Fibroblast of villous mesenchyme (primary cell): Measurements from ENCODE around the gene CD300A. TPM values are rescaled to one million over a fixed set of nuclear protein-coding genes. Genes with fewer than 3 reads are reported as not detected.

Experiments
- DNase-seq: peaks from one replicate; pipeline ENCODE4 v3.0.0-alpha.2; 2010; ENCODE audit warnings: low read depth
- H3K4me3 ChIP-seq: 2 replicates; pipeline ENCODE4 v1.5.1; 2011; ENCODE audit warnings: low read depth, mild to moderate bottlenecking, low read length
- total RNA-seq: library from RNA; depleted of rRNA; stranded (reverse); fragments of >200 nt; gene quantifications from 2 replicates; pipeline ENCODE4 v1.2.3, GENCODE V29; 2012
- TF ChIP-seq, protein P1 (sequence below): IDR thresholded peaks from 2 replicates; pipeline ENCODE4 v1.5.1; 2012; ENCODE audit warnings: low read depth, mild to moderate bottlenecking, low read length; ENCODE audit not compliant: insufficient read depth

CD300A gene
- total RNA-seq, 1 donor = not detected

DNA sequence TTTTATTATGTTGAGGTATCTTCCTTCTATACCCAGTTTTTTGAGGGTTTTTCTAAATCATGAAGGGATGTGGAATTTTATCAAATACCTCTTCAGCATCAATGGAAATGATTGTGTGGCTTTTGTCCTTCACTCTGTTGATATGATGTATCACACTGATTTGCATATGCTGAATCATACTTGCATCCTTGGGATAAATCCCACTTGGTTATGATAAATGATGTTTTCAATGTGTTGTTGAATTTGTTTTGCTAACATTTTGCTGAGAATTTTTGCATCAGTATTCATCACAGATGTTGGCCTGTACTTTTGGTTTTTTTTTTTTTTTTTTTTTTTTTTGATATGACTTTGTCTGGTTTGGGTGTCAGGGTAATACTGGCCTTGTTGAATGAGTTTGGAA lies 41.7 kb downstream of the CD300A start:
- no peak for DNase-seq
- TF ChIP-seq, protein P1, sequence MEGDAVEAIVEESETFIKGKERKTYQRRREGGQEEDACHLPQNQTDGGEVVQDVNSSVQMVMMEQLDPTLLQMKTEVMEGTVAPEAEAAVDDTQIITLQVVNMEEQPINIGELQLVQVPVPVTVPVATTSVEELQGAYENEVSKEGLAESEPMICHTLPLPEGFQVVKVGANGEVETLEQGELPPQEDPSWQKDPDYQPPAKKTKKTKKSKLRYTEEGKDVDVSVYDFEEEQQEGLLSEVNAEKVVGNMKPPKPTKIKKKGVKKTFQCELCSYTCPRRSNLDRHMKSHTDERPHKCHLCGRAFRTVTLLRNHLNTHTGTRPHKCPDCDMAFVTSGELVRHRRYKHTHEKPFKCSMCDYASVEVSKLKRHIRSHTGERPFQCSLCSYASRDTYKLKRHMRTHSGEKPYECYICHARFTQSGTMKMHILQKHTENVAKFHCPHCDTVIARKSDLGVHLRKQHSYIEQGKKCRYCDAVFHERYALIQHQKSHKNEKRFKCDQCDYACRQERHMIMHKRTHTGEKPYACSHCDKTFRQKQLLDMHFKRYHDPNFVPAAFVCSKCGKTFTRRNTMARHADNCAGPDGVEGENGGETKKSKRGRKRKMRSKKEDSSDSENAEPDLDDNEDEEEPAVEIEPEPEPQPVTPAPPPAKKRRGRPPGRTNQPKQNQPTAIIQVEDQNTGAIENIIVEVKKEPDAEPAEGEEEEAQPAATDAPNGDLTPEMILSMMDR = no peak
- no peak overlapping the region for H3K4me3 ChIP-seq

DNA sequence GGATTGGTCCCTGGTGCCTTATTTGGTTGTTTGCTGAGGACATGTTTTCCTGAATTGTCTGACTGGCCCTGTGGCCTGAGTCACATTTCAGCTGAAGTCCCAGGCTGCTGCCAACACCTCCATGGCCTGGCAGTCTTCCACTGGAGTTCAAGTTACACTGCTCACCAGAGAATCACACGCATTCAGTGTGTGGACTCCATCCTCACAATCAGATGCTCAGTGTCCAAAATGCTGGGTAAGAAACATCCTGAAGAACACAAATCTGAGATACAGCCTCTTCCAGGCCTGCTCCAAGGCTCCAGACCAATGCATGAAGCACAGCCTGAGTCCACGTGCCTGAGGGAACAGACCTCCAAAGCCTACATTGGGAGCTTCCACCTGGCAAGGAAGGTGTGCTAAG lies 45.6 kb downstream of the CD300A start:
- H3K4me3 ChIP-seq = no peak overlapping the region
- no peak for DNase-seq
- TF ChIP-seq, protein P1 = no peak

DNA sequence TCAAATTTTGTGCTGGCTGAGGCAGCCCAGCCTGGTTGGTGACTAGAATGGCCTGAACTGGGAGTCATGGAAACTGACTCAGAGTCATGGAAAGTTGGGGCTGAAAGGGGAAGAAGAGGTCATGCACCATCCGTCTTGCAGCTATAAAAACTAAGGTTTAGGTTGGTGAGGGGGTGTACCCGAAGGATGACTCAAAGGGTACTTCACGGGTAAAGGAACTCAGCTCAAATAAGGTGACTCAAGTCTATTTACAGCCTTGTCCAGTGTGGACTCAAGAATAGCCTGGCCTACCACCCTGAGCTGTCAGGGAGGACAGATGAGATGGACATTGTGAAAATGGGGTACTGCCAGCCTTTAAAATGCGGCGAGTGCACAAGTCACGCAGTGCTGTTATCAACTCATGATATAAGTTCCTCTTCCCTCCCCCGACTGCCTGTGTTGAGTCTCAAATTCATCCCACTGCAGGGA lies 46.2 kb downstream of the CD300A start:
- DNase-seq = no peak
- H3K4me3 ChIP-seq = no peak overlapping the region
- TF ChIP-seq, protein P1 = no peak

DNA sequence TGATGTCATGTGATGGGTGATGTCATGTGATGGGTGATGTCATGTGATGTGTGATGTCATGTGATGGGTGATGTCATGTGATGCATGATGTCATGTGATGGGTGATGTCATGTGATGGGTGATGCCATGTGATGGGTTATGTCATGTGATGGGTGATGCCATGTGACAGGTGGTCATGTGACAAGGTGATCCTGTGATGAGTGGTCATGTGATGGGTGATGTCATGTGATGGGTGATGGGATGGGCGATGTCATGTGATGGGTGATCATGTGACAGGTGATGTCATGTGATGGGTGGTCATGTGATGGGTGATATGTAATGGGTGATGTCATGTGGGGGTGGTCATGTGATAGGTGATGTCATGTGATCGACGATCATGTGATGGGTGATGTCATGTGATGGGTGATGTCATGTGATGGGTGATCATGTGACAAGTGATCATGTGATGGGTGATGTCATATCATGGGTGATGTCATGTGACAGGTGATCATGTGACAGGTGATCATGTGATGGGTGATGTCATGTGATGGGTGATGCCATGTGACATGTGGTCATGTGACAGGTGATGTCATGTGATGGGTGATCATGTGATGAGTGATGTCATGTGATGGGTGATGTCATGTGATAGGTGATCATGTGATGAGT lies 47.7 kb downstream of the CD300A start:
- H3K4me3 ChIP-seq = no peak overlapping the region
- TF ChIP-seq, protein P1 = no peak
- DNase-seq = peak; percentile 69

DNA sequence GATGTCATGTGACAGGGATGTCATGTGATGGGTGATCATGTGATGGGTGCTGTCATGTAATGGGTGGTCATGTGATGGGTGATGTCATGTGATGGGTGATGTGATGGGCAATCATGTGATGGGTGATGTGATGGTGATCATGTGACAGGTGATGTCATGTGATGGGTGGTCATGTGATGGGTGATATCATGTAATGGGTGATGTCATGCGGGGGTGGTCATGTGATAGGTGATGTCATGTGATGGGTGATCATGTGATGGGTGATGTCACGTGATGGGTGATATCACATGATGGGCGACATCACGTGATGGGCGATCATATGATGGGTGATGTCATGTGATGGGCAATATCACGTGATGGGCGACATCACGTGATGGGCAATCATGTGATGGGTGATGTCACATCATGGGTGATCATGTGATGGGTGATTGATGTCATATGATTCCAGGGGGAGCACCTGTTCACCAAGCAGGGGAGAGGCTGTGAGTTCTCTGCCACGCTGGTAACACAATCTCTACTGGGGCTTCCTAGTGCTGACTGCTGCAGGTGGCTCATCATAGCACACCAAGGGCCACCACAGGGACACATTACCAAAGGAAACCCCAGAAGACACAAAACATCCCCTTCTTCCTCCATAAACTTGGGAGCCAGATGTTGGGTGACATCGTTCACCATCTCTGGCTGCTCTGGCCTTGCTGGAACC lies 48.3 kb downstream of the CD300A start:
- no peak for DNase-seq
- TF ChIP-seq, protein P1 = no peak
- H3K4me3 ChIP-seq = no peak overlapping the region

DNA sequence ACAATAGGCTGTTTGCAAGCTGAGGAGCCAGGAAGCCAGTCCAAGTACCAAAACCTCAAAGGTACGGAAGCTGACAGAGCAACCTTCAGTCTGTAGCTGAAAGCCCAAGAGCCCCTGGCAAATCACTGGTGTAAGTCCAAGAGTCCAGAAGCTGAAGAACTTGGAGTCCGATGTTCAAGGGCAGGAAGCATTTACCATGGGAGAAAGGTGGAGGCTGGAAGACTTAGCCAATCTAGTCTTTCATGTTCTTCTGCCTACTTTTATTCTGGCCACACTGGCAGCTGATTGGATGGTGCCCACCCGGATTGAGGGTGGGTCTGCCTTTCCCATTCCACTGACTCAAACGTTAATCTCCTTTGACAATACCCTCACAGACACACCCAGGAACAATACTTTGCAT lies 49.5 kb downstream of the CD300A start:
- TF ChIP-seq, protein P1 = no peak
- no peak for DNase-seq
- no peak overlapping the region for H3K4me3 ChIP-seq
